ENCODE results near the gene SLC6A6.

Gene SLC6A6

GRCh38 chr3:14412831-14413380 is 10.5 kb downstream of the SLC6A6 start:
- TF ChIP-seq CTCF (IDR thresholded peaks at IDR 0.05; ENCODE audit: low read depth, low read length, missing control alignments), result no peak
- in situ Hi-C loops (cut with HindIII; ENCODE audit: low sequenced_read_pairs), result no loop called here
- DNase-seq (ENCODE audit: low read depth), result no peak
- no peak overlapping the region for H3K4me3 ChIP-seq (ENCODE audit: low read depth, low read length)

GRCh38 chr3:14413381-14414071 is 11.1 kb downstream of the SLC6A6 start:
- in situ Hi-C loops (cut with HindIII; ENCODE audit: low sequenced_read_pairs), result no loop called here
- no peak for DNase-seq (ENCODE audit: low read depth)
- H3K4me3 ChIP-seq (ENCODE audit: low read depth, low read length), result no peak overlapping the region
- TF ChIP-seq CTCF (IDR thresholded peaks at IDR 0.05; ENCODE audit: low read depth, low read length, missing control alignments), result no peak

DNA sequence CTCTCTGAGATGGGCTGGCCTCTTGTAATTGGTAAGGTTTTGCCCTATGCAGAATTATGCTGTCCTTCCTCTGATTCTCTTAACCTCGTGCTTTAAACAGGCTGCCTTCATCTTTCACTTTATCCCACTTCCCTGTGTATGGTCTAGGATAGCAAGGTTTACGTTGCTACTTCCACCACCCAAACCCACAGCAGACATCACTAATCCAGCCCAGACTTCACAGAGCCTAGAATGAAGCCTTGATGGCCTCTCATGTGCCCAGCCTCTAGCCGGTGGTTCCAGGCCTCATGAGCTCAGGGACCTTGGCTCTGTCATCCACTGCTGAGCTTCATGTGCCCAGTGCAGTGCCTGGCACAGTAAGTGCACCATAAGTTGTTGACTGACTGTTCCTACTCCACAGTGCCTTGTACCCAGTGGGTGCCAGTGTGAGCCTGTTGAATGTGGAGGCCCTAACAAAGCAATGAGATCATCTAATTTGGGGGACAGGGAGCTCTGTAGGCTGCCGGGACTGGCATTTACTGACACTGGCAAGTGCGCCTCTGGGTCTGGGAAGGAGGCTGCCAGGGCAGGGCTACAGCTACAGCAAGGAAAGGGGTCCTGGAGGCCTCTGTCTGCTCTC is 12.5 kb downstream of the SLC6A6 start:
- no peak for DNase-seq (ENCODE audit: low read depth)
- no peak overlapping the region for H3K4me3 ChIP-seq (ENCODE audit: low read depth, low read length)
- no peak for TF ChIP-seq CTCF (IDR thresholded peaks at IDR 0.05; ENCODE audit: low read depth, low read length, missing control alignments)
- in situ Hi-C loops (cut with HindIII; ENCODE audit: low sequenced_read_pairs), result no loop called here

- TF ChIP-seq CTCF (IDR thresholded peaks at IDR 0.05; ENCODE audit: low read depth, low read length, missing control alignments), result no peak
- no peak for DNase-seq (ENCODE audit: low read depth)
- H3K4me3 ChIP-seq (ENCODE audit: low read depth, low read length), result no peak overlapping the region
- in situ Hi-C loops (cut with HindIII; ENCODE audit: low sequenced_read_pairs), result no loop called here
Observed at GRCh38 chr3:14415501-14415900, 13.1 kb downstream of the SLC6A6 start.

DNA sequence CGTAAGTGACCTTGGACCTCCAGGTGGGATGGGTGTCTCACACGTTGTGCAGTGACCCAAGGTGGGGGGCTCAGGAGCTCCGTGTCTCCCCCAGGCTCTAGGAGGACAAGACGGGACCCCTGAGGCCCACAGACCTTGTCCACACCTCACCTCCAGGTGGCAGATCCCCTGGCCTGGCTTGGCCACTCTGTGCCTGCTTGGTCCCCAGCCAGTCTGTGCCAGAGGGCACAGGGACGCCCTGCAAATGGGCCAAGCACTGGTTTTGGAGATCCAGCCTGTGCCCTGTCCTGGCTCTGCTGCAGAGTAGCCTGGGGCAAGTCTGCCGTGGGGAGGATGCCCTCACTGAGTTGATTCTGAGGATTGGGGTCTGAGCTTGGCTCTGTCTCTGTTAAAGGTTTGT is 14.0 kb downstream of the SLC6A6 start:
- TF ChIP-seq CTCF (IDR thresholded peaks at IDR 0.05; ENCODE audit: low read depth, low read length, missing control alignments), result no peak
- H3K4me3 ChIP-seq (ENCODE audit: low read depth, low read length), result no peak overlapping the region
- no peak for DNase-seq (ENCODE audit: low read depth)
- in situ Hi-C loops (cut with HindIII; ENCODE audit: low sequenced_read_pairs), result no loop called here

- in situ Hi-C loops (cut with HindIII; ENCODE audit: low sequenced_read_pairs), result no loop called here
- H3K4me3 ChIP-seq (ENCODE audit: low read depth, low read length), result no peak overlapping the region
- TF ChIP-seq CTCF (IDR thresholded peaks at IDR 0.05; ENCODE audit: low read depth, low read length, missing control alignments), result no peak
- no peak for DNase-seq (ENCODE audit: low read depth)
Observed at GRCh38 chr3:14418296-14419250, 16.2 kb downstream of the SLC6A6 start.

Data from astrocyte of the cerebellum (primary cell).